ENCODE measurements around the gene DPEP2.
"Not testable (repeated sequence)": the region's sequence is repeated elsewhere in the genome, so short reads cannot be mapped to it uniquely, and the experiment has no call there.

GRCh38 chr16:67998779-67999688 lies at the start of gene DPEP2:
- not testable (repeated sequence) for TF ChIP-seq EP300 (IDR thresholded peaks at IDR 0.05; ENCODE audit: borderline replicate concordance); REST (IDR thresholded peaks at IDR 0.05; ENCODE audit: low read depth); FOXM1 (IDR thresholded peaks at IDR 0.05; ENCODE audit: borderline replicate concordance, low read depth); CREB1 (IDR thresholded peaks at IDR 0.05; ENCODE audit: low read depth); TAF1 (IDR thresholded peaks at IDR 0.05; ENCODE audit: low read depth); EGR1 (IDR thresholded peaks at IDR 0.05); YY1 (IDR thresholded peaks at IDR 0.05; ENCODE audit: low read depth); TEAD4 (IDR thresholded peaks at IDR 0.05); RAD21 (IDR thresholded peaks at IDR 0.05; ENCODE audit: low read depth); MAX (IDR thresholded peaks at IDR 0.05); CEBPB (IDR thresholded peaks at IDR 0.05); ZBTB7A (IDR thresholded peaks at IDR 0.05; ENCODE audit: low read depth); NFIC (IDR thresholded peaks at IDR 0.05); TCF12 (IDR thresholded peaks at IDR 0.05; ENCODE audit: low read depth)

All from Ishikawa (cell line).